ENCODE data around the gene HFE. TPM values are rescaled to one million over a fixed set of nuclear protein-coding genes. Genes with fewer than 3 reads are reported as not detected.
A peak's percentile ranks its signal among the peaks of the same experiment; 100 is the strongest.
"Not testable (repeated sequence)": the region's sequence is repeated elsewhere in the genome, so short reads cannot be mapped to it uniquely, and the experiment has no call there.

Gene HFE
- total RNA-seq, 2 donors from 2014 or later = 1.7 to 2.1 TPM

- H3K4me1 Mint-ChIP-seq = not testable (repeated sequence)
Observed at GRCh38 chr6:26081096-26081495, 6.1 kb upstream of the HFE start.

DNA sequence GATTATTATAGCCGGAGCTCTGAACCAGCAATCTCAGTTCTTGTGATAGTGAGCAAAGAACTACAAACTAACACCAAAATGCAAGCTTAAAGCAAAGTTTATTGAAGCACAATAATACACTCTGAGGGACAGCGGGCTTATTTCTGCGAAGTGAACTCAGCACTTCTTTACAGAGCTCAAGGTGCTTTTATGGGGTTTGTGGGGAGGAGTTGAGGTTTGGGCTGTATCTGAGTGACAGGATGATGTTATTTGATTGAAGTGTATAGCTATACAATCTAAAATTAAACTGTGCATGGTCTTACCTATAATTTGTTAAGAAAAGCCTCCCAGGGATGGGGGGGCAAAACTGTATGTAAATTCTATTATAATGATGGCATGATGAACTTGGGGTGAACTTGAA, 1.0 kb upstream of the HFE start:
- Mint-ChIP-seq H3K9me3 (peaks cover 6% of the 10 kb centered on the region), H3K4me1 (peaks cover 15% of the 10 kb centered on the region), H3K36me3 (ENCODE audit: low read depth) (no peaks in the 10 kb centered on the region), H3K27ac (peak overlapping the region; percentile 38), H3K27me3 (peaks cover 4% of the 10 kb centered on the region), H3K4me3 (peak overlapping the region; percentile 78)
- ATAC-seq (replicated peaks) = peak; percentile 84

More at GRCh38 chr6:26081096-26081495, 6.1 kb upstream of the HFE start:
- H3K36me3 Mint-ChIP-seq (ENCODE audit: low read depth); H3K4me3 Mint-ChIP-seq; H3K27me3 Mint-ChIP-seq; ATAC-seq (replicated peaks); H3K27ac Mint-ChIP-seq; H3K9me3 Mint-ChIP-seq: not testable (repeated sequence)

DNA sequence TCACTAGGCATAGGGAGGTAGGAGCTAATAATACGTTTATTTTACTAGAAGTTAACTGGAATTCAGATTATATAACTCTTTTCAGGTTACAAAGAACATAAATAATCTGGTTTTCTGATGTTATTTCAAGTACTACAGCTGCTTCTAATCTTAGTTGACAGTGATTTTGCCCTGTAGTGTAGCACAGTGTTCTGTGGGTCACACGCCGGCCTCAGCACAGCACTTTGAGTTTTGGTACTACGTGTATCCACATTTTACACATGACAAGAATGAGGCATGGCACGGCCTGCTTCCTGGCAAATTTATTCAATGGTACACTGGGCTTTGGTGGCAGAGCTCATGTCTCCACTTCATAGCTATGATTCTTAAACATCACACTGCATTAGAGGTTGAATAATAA, 1.1 kb downstream of the HFE start:
- H3K27me3 Mint-ChIP-seq = no peaks in the 10 kb centered on the region
- no peaks in the 10 kb centered on the region for H3K36me3 Mint-ChIP-seq (ENCODE audit: low read depth)
- ATAC-seq (replicated peaks) = no peak
- peaks cover 15% of the 10 kb centered on the region for H3K4me1 Mint-ChIP-seq
- no peaks in the 10 kb centered on the region for H3K9me3 Mint-ChIP-seq
- no peak overlapping the region for H3K27ac Mint-ChIP-seq
- H3K4me3 Mint-ChIP-seq = peak overlapping the region; percentile 78

GRCh38 chr6:26089272-26089671, 2.0 kb downstream of the HFE start:
- H3K27me3 Mint-ChIP-seq = no peaks in the 10 kb centered on the region
- no peak for ATAC-seq (replicated peaks)
- H3K36me3 Mint-ChIP-seq (ENCODE audit: low read depth) = no peaks in the 10 kb centered on the region
- H3K4me1 Mint-ChIP-seq = peaks cover 15% of the 10 kb centered on the region
- no peaks in the 10 kb centered on the region for H3K9me3 Mint-ChIP-seq
- no peak overlapping the region for H3K27ac Mint-ChIP-seq
- no peak overlapping the region for H3K4me3 Mint-ChIP-seq

DNA sequence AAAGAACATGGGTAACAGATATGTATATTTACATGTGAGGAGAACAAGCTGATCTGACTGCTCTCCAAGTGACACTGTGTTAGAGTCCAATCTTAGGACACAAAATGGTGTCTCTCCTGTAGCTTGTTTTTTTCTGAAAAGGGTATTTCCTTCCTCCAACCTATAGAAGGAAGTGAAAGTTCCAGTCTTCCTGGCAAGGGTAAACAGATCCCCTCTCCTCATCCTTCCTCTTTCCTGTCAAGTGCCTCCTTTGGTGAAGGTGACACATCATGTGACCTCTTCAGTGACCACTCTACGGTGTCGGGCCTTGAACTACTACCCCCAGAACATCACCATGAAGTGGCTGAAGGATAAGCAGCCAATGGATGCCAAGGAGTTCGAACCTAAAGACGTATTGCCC, 5.2 kb downstream of the HFE start:
- Mint-ChIP-seq H3K27ac (no peak overlapping the region), H3K4me3 (no peak overlapping the region), H3K4me1 (peaks cover 7% of the 10 kb centered on the region), H3K36me3 (ENCODE audit: low read depth) (no peaks in the 10 kb centered on the region), H3K9me3 (no peaks in the 10 kb centered on the region), H3K27me3 (no peaks in the 10 kb centered on the region)
- no peak for ATAC-seq (replicated peaks)

DNA sequence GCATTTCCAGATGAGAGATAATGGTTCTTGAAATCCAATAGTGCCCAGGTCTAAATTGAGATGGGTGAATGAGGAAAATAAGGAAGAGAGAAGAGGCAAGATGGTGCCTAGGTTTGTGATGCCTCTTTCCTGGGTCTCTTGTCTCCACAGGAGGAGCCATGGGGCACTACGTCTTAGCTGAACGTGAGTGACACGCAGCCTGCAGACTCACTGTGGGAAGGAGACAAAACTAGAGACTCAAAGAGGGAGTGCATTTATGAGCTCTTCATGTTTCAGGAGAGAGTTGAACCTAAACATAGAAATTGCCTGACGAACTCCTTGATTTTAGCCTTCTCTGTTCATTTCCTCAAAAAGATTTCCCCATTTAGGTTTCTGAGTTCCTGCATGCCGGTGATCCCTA, 6.8 kb downstream of the HFE start:
- Mint-ChIP-seq H3K27ac (no peak overlapping the region), H3K36me3 (ENCODE audit: low read depth) (no peaks in the 10 kb centered on the region), H3K27me3 (no peaks in the 10 kb centered on the region), H3K4me1 (no peaks in the 10 kb centered on the region), H3K9me3 (no peaks in the 10 kb centered on the region), H3K4me3 (no peak overlapping the region)
- no peak for ATAC-seq (replicated peaks)

- H3K27me3 Mint-ChIP-seq = no peaks in the 10 kb centered on the region
- H3K27ac Mint-ChIP-seq = no peak overlapping the region
- no peaks in the 10 kb centered on the region for H3K4me1 Mint-ChIP-seq
- peak; percentile 78 for ATAC-seq (replicated peaks)
- no peaks in the 10 kb centered on the region for H3K9me3 Mint-ChIP-seq
- no peak overlapping the region for H3K4me3 Mint-ChIP-seq
- no peaks in the 10 kb centered on the region for H3K36me3 Mint-ChIP-seq (ENCODE audit: low read depth)
Observed at GRCh38 chr6:26097268-26097875, 10.1 kb downstream of the HFE start.

- no peaks in the 10 kb centered on the region for H3K9me3 Mint-ChIP-seq
- H3K27ac Mint-ChIP-seq = peak overlapping the region; percentile 100
- no peaks in the 10 kb centered on the region for H3K27me3 Mint-ChIP-seq
- peak; percentile 89 for ATAC-seq (replicated peaks)
- peaks cover 12% of the 10 kb centered on the region for H3K4me1 Mint-ChIP-seq
- peak overlapping the region; percentile 95 for H3K4me3 Mint-ChIP-seq
- peaks cover 9% of the 10 kb centered on the region for H3K36me3 Mint-ChIP-seq (ENCODE audit: low read depth)
Observed at GRCh38 chr6:26103141-26103769, 16.0 kb downstream of the HFE start.

DNA sequence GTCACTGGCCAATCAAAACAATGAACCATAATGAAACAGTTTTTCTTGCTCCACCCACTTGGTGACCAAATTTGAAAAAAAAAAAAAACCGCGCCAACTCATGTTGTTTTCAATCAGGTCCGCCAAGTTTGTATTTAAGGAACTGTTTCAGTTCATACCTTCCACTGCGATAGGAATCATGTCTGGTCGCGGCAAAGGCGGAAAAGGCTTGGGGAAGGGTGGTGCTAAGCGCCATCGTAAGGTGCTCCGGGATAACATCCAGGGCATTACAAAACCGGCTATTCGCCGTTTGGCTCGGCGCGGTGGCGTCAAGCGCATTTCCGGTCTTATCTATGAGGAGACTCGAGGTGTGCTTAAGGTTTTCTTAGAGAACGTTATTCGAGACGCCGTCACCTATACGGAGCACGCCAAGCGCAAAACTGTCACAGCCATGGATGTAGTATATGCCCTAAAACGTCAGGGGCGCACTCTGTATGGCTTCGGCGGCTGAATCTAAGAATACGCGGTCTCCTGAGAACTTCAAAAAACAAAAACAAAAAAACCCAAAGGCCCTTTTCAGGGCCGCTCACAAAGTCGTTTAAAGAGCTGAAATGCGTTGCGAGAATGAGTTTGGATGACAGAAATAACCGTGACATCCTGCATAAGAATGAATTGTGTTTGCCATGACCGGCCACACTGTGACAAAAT, 16.7 kb downstream of the HFE start:
- H3K36me3 Mint-ChIP-seq (ENCODE audit: low read depth) = peaks cover 9% of the 10 kb centered on the region
- peak overlapping the region; percentile 95 for H3K4me3 Mint-ChIP-seq
- H3K4me1 Mint-ChIP-seq = peaks cover 12% of the 10 kb centered on the region
- H3K27ac Mint-ChIP-seq = peak overlapping the region; percentile 100
- H3K27me3 Mint-ChIP-seq = no peaks in the 10 kb centered on the region
- H3K9me3 Mint-ChIP-seq = no peaks in the 10 kb centered on the region
- peak; percentile 90 for ATAC-seq (replicated peaks)

DNA sequence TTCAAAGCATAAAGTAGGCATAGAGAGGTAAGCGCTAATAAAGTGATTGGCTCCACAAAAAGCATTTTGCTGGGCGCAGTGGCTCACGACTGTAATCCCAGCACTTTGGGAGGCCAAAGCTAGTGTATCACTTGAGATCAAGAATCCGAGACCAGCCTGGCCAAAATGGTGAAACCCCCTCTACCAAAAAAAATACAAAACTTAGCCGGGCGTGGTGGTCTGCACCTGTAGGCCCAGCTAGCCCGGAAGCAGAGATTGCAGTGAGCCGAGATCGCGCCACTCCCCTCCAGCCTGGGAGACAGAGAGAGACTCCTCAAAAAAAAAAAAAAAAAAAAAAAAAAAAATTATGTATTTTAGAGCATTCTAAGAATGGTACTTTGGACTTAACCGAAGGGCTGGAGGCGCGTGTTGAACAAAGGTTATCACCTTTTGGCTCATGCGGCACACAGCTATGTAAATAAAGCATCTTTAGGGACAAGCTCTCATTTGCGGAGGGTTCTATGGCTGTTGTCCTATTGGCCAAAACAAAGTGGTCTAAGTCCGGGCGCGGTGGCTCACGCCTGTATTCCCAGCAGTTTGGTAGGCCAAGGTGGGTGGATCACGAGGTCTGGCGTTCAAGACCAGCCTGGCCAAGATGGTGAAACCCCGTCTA, 17.4 kb downstream of the HFE start:
- Mint-ChIP-seq H3K27me3 (no peaks in the 10 kb centered on the region), H3K9me3 (no peaks in the 10 kb centered on the region), H3K4me3 (peak overlapping the region; percentile 95), H3K36me3 (ENCODE audit: low read depth) (peaks cover 9% of the 10 kb centered on the region), H3K27ac (peak overlapping the region; percentile 100), H3K4me1 (peaks cover 12% of the 10 kb centered on the region)
- no peak for ATAC-seq (replicated peaks)

DNA sequence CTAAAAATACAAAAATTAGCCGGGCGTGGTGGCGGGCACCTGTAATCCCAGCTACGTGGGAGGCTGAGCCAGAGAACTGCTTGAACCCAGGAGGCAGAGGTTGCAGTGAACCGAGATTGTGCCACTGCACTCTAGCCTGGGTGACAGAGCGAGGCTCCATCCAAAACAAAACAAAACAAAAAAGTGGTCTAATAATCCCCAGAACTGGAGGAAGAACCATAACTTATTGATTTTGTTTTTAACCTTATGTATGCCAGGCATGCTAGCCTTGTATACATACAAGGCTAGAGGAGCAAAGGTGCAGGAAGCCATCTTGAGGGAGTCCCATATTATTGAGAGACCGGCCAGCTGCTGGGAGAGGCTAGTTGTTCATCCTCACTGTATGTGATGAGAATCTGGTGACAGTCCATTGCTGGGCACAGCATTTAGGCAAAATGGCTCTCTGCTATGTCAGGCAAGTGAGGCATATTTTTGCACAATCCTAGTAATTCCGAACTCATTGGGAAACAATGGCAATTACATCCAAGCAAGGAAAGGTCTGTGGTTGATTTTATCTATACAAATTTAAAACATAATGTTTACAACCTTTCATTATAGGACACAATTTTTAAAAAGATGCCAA, 18.0 kb downstream of the HFE start:
- Mint-ChIP-seq H3K36me3 (ENCODE audit: low read depth) (peaks cover 9% of the 10 kb centered on the region), H3K9me3 (no peaks in the 10 kb centered on the region), H3K27me3 (no peaks in the 10 kb centered on the region), H3K4me1 (peaks cover 12% of the 10 kb centered on the region), H3K4me3 (no peak overlapping the region), H3K27ac (no peak overlapping the region)
- no peak for ATAC-seq (replicated peaks)

GRCh38 chr6:26105842-26106241, 18.6 kb downstream of the HFE start:
- ATAC-seq (replicated peaks) = no peak
- Mint-ChIP-seq H3K9me3 (no peaks in the 10 kb centered on the region), H3K27me3 (no peaks in the 10 kb centered on the region), H3K36me3 (ENCODE audit: low read depth) (peaks cover 9% of the 10 kb centered on the region), H3K4me3 (no peak overlapping the region), H3K4me1 (peaks cover 12% of the 10 kb centered on the region), H3K27ac (no peak overlapping the region)

DNA sequence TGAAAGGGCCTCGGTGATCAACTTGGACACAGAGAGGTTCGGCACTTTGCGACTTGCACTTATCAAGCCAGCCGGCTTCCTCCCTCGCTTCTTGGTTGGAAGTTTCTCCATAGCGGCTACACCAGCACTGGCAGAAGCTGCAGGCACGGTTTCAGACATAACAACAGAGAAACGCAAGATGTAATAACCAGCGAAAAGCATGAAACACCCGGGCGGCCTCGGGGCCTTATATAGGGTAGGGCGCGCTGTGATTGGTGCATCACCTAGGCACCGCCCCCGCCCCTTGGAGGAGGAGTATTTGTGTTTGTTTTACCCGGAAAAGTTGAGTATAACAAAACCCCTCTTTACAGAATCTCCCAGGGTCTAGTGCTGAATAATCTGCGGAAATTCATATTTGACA, 20.7 kb downstream of the HFE start:
- Mint-ChIP-seq H3K4me1 (peaks cover 12% of the 10 kb centered on the region), H3K36me3 (ENCODE audit: low read depth) (peaks cover 9% of the 10 kb centered on the region), H3K27ac (no peak overlapping the region), H3K4me3 (no peak overlapping the region), H3K27me3 (no peaks in the 10 kb centered on the region), H3K9me3 (no peaks in the 10 kb centered on the region)
- no peak for ATAC-seq (replicated peaks)

- Mint-ChIP-seq H3K4me3 (no peak overlapping the region), H3K4me1 (no peaks in the 10 kb centered on the region), H3K27ac (no peak overlapping the region), H3K9me3 (no peaks in the 10 kb centered on the region), H3K27me3 (no peaks in the 10 kb centered on the region), H3K36me3 (ENCODE audit: low read depth) (no peaks in the 10 kb centered on the region)
- no peak for ATAC-seq (replicated peaks)
Observed at GRCh38 chr6:26109772-26110171, 22.5 kb downstream of the HFE start.
